HG03064 (cell line): ENCODE measurements around the gene CACNB1.

Experiments
- ATAC-seq: cut with Tn5 transposase; IDR thresholded peaks from one replicate; pipeline ENCODE4 v1.9.1; 2021; ENCODE audit warnings: low read depth; ENCODE audit not compliant: unreplicated experiment

CACNB1 gene

GRCh38 chr17:39153599-39154051 is 43.8 kb downstream of the CACNB1 start:
- peak; percentile 56 for ATAC-seq

- no peak for ATAC-seq
Observed at GRCh38 chr17:39151943-39152818, 45.3 kb downstream of the CACNB1 start.

- no peak for ATAC-seq
Observed at GRCh38 chr17:39151150-39151942, 46.1 kb downstream of the CACNB1 start, which contains the start of gene PLXDC1. Gene PLXDC1, minus strand, starts transcription at chr17:39151637. Its CDS starts 200 bp downstream, at chr17:39151437.

GRCh38 chr17:39150795-39151149 is 46.7 kb downstream of the CACNB1 start:
- ATAC-seq: no peak

GRCh38 chr17:39150104-39150634 is 47.3 kb downstream of the CACNB1 start:
- no peak for ATAC-seq

- ATAC-seq: no peak
Observed at GRCh38 chr17:39147221-39148185, 50.0 kb downstream of the CACNB1 start.

- no peak for ATAC-seq
Observed at GRCh38 chr17:39146273-39146672, 51.2 kb downstream of the CACNB1 start.

- no peak for ATAC-seq
Observed at GRCh38 chr17:39145143-39145542, 52.3 kb downstream of the CACNB1 start.

GRCh38 chr17:39144416-39144840 is 53.0 kb downstream of the CACNB1 start:
- ATAC-seq: no peak

- ATAC-seq: no peak
Observed at GRCh38 chr17:39143552-39144093, 53.8 kb downstream of the CACNB1 start.

- no peak for ATAC-seq
Observed at GRCh38 chr17:39141915-39142664, 55.4 kb downstream of the CACNB1 start.

- ATAC-seq: no peak
Observed at GRCh38 chr17:39141294-39141693, 56.2 kb downstream of the CACNB1 start.

- no peak for ATAC-seq
Observed at GRCh38 chr17:39139561-39139960, 57.9 kb downstream of the CACNB1 start.

GRCh38 chr17:39139161-39139511 is 58.3 kb downstream of the CACNB1 start:
- no peak for ATAC-seq

GRCh38 chr17:39138431-39139160 is 58.9 kb downstream of the CACNB1 start:
- ATAC-seq: no peak

- no peak for ATAC-seq
Observed at GRCh38 chr17:39134878-39135277, 62.6 kb downstream of the CACNB1 start.

GRCh38 chr17:39132192-39132610 is 65.3 kb downstream of the CACNB1 start:
- no peak for ATAC-seq

GRCh38 chr17:39131616-39132015 is 65.9 kb downstream of the CACNB1 start:
- ATAC-seq: no peak
